Trophoblast cell (in vitro differentiated cells and primary cell): ENCODE measurements around the gene ZNF668.

Source experiments
- DNase-seq, 2 donors: peaks; one replicate each; pipeline ENCODE4 v3.0.0-alpha.2; 2016
- H2AFZ ChIP-seq: 2 replicates; pipeline ENCODE4 v1.6.1; 2013; ENCODE audit warnings: low read length, moderate library complexity, mild to moderate bottlenecking; ENCODE audit not compliant: insufficient read depth, poor library complexity
- H2AK5ac ChIP-seq: 2 replicates; pipeline ENCODE4 v1.6.1; 2013; ENCODE audit warnings: mild to moderate bottlenecking, low read length
- H2BK120ac ChIP-seq: 2 replicates; pipeline ENCODE4 v1.6.1; 2013; ENCODE audit warnings: low read length, mild to moderate bottlenecking, moderate library complexity; ENCODE audit not compliant: insufficient read depth, poor library complexity
- H2BK12ac ChIP-seq: 2 replicates; pipeline ENCODE4 v1.6.1; 2013; ENCODE audit warnings: mild to moderate bottlenecking, low read length, moderate library complexity
- H2BK5ac ChIP-seq: 2 replicates; pipeline ENCODE4 v1.6.1; 2013; ENCODE audit warnings: low read length, low read depth, moderate library complexity, mild to moderate bottlenecking; ENCODE audit not compliant: poor library complexity
- H3K14ac ChIP-seq: 2 replicates; pipeline ENCODE4 v1.6.1; 2013; ENCODE audit warnings: mild to moderate bottlenecking, low read length
- H3K18ac ChIP-seq: 2 replicates; pipeline ENCODE4 v1.6.1; 2013; ENCODE audit warnings: mild to moderate bottlenecking, low read length
- H3K23ac ChIP-seq: 2 replicates; pipeline ENCODE4 v1.6.1; 2013; ENCODE audit warnings: low read length
- H3K27ac ChIP-seq: 2 replicates; pipeline ENCODE4 v1.5.1; 2013; ENCODE audit warnings: low read depth, mild to moderate bottlenecking, inconsistent platforms, low read length, moderate library complexity
- H3K27me3 ChIP-seq: 2 replicates; pipeline ENCODE4 v1.6.1; 2013; ENCODE audit warnings: inconsistent platforms, mild to moderate bottlenecking, low read length, moderate library complexity; ENCODE audit not compliant: insufficient read depth
- H3K36me3 ChIP-seq, 2 experiments: 1 replicate in 1 of 2; 2 replicates in 1 of 2; pipeline ENCODE4 v1.6.1; 2013; ENCODE audit warnings: low read length in 2 of 2, mild to moderate bottlenecking in 2 of 2, moderate library complexity in 1 of 2; ENCODE audit not compliant: insufficient read depth in 2 of 2, control insufficient read depth in 1 of 2
- H3K4ac ChIP-seq: 2 replicates; pipeline ENCODE4 v1.6.1; 2013; ENCODE audit warnings: low read depth, mild to moderate bottlenecking, low read length, moderate library complexity
- H3K4me1 ChIP-seq, 2 experiments: 1 replicate in 1 of 2; 2 replicates in 1 of 2; pipeline ENCODE4 v1.6.1; 2013; ENCODE audit warnings: low read length in 2 of 2, mild to moderate bottlenecking in 2 of 2, moderate library complexity in 1 of 2; ENCODE audit not compliant: insufficient read depth in 2 of 2, control insufficient read depth in 1 of 2
- H3K4me2 ChIP-seq: 2 replicates; pipeline ENCODE4 v1.6.1; 2013; ENCODE audit warnings: inconsistent platforms, mild to moderate bottlenecking, low read length, moderate library complexity
- H3K4me3 ChIP-seq: 2 replicates; pipeline ENCODE4 v1.5.1; 2013; ENCODE audit warnings: mild to moderate bottlenecking, low read depth, low read length, inconsistent platforms
- H3K79me1 ChIP-seq: one replicate; pipeline ENCODE4 v1.6.1; 2013; ENCODE audit warnings: low read length
- H3K79me2 ChIP-seq: 2 replicates; pipeline ENCODE4 v1.6.1; 2013; ENCODE audit warnings: low read length, mild to moderate bottlenecking; ENCODE audit not compliant: control insufficient read depth, insufficient read depth, poor library complexity
- H3K9ac ChIP-seq: 2 replicates; pipeline ENCODE4 v1.6.1; 2013; ENCODE audit warnings: mild to moderate bottlenecking, low read length
- H3K9me3 ChIP-seq: 2 replicates; pipeline ENCODE4 v1.6.1; 2013; ENCODE audit warnings: low read depth, mild to moderate bottlenecking, control low read depth, inconsistent platforms, low read length; ENCODE audit not compliant: insufficient read depth
- H4K12ac ChIP-seq: 2 replicates; pipeline ENCODE4 v1.6.1; 2013; ENCODE audit warnings: low read depth, mild to moderate bottlenecking, low read length, moderate library complexity
- H4K8ac ChIP-seq: 2 replicates; pipeline ENCODE4 v1.6.1; 2013; ENCODE audit warnings: low read depth, mild to moderate bottlenecking, low read length, moderate library complexity
- H4K91ac ChIP-seq: one replicate; pipeline ENCODE4 v1.6.1; 2013; ENCODE audit warnings: low read depth, mild to moderate bottlenecking, low read length, moderate library complexity
- WGBS: extraction: QIAGEN DNeasy Blood & Tissue Kit; methylation state at CpG from one replicate; pipeline ENCODE4 v1.1.7; 2013; ENCODE audit warnings: missing lambda C conversion rate; ENCODE audit not compliant: insufficient read length, insufficient coverage; ENCODE audit errors: extremely low coverage; 5-methylcytosine and 5-hydroxymethylcytosine counted together

Gene ZNF668

GRCh38 chr16:31029272-31029671 lies 44.8 kb downstream of the ZNF668 start:
- Histone ChIP-seq H2BK120ac (no peak overlapping the region), H3K79me2 (peaks cover 4% of the 10 kb centered on the region), H3K4me3 (no peak overlapping the region), H2AFZ (no peak overlapping the region), H3K36me3 (no peaks in the 10 kb centered on the region), H2BK5ac (no peak overlapping the region), H3K9me3 (peaks cover 2% of the 10 kb centered on the region), H4K8ac (no peak overlapping the region), H3K18ac (no peak overlapping the region), H3K14ac (no peak overlapping the region), H2BK12ac (no peak overlapping the region), H4K91ac (no peak overlapping the region), H3K4me1 (peaks cover 6 to 7% of the 10 kb centered on the region in 2 experiments), H3K23ac (no peak overlapping the region), H3K4me2 (no peak overlapping the region), H3K27me3 (no peaks in the 10 kb centered on the region), H3K79me1 (peaks cover 6% of the 10 kb centered on the region), H3K27ac (no peak overlapping the region), H3K4ac (no peak overlapping the region), H4K12ac (no peak overlapping the region), H3K9ac (no peak overlapping the region), H2AK5ac (no peak overlapping the region)
- DNase-seq, result no peak
- WGBS, result 100% methylated on average over 1 of the region's 5 CpGs

GRCh38 chr16:31025339-31025738 lies 48.7 kb downstream of the ZNF668 start:
- no peaks in the 10 kb centered on the region for H3K36me3 ChIP-seq
- no peak overlapping the region for H2BK5ac ChIP-seq
- H3K4me3 ChIP-seq, result no peak overlapping the region
- no peak overlapping the region for H4K12ac ChIP-seq
- no peaks in the 10 kb centered on the region for H3K4me1 ChIP-seq
- H3K79me1 ChIP-seq, result no peaks in the 10 kb centered on the region
- no peak overlapping the region for H3K27ac ChIP-seq
- H2BK12ac ChIP-seq, result no peak overlapping the region
- no peak overlapping the region for H3K18ac ChIP-seq
- H3K9ac ChIP-seq, result no peak overlapping the region
- H3K23ac ChIP-seq, result no peak overlapping the region
- no peak overlapping the region for H3K4me2 ChIP-seq
- no CpG with 5 or more reads among the region's 5 CpGs for WGBS
- no peak overlapping the region for H3K4ac ChIP-seq
- H4K8ac ChIP-seq, result no peak overlapping the region
- H4K91ac ChIP-seq, result no peak overlapping the region
- DNase-seq, result no peak
- H3K79me2 ChIP-seq, result no peaks in the 10 kb centered on the region
- H2AFZ ChIP-seq, result no peak overlapping the region
- no peak overlapping the region for H2BK120ac ChIP-seq
- no peak overlapping the region for H3K14ac ChIP-seq
- no peak overlapping the region for H2AK5ac ChIP-seq
- H3K9me3 ChIP-seq, result no peaks in the 10 kb centered on the region
- no peaks in the 10 kb centered on the region for H3K27me3 ChIP-seq

- H3K9ac ChIP-seq, result no peak overlapping the region
- no peaks in the 10 kb centered on the region for H3K4me1 ChIP-seq
- no peak overlapping the region for H2AFZ ChIP-seq
- no peak overlapping the region for H3K14ac ChIP-seq
- H2BK120ac ChIP-seq, result no peak overlapping the region
- H3K18ac ChIP-seq, result no peak overlapping the region
- DNase-seq, result no peak
- no peak overlapping the region for H4K12ac ChIP-seq
- H3K23ac ChIP-seq, result no peak overlapping the region
- no peaks in the 10 kb centered on the region for H3K9me3 ChIP-seq
- no peak overlapping the region for H3K4me3 ChIP-seq
- H3K27me3 ChIP-seq, result no peaks in the 10 kb centered on the region
- no peak overlapping the region for H4K8ac ChIP-seq
- no peak overlapping the region for H2BK12ac ChIP-seq
- no peaks in the 10 kb centered on the region for H3K79me2 ChIP-seq
- no peaks in the 10 kb centered on the region for H3K79me1 ChIP-seq
- H3K4ac ChIP-seq, result no peak overlapping the region
- H4K91ac ChIP-seq, result no peak overlapping the region
- H2AK5ac ChIP-seq, result no peak overlapping the region
- H3K36me3 ChIP-seq, result no peaks in the 10 kb centered on the region
- no peak overlapping the region for H2BK5ac ChIP-seq
- H3K4me2 ChIP-seq, result no peak overlapping the region
- no peak overlapping the region for H3K27ac ChIP-seq
- no CpG with 5 or more reads among the region's 6 CpGs for WGBS
Measured at GRCh38 chr16:31023627-31024226, 50.3 kb downstream of the ZNF668 start.

GRCh38 chr16:31023252-31023602 lies 50.8 kb downstream of the ZNF668 start:
- no peak overlapping the region for H2BK120ac ChIP-seq
- H3K27ac ChIP-seq, result no peak overlapping the region
- no peak overlapping the region for H4K8ac ChIP-seq
- H3K4me2 ChIP-seq, result no peak overlapping the region
- no CpG with 5 or more reads among the region's 4 CpGs for WGBS
- no peak overlapping the region for H3K18ac ChIP-seq
- no peaks in the 10 kb centered on the region for H3K9me3 ChIP-seq
- no peak overlapping the region for H2AFZ ChIP-seq
- H3K4me3 ChIP-seq, result no peak overlapping the region
- no peak overlapping the region for H3K23ac ChIP-seq
- no peak overlapping the region for H2BK5ac ChIP-seq
- no peak overlapping the region for H3K4ac ChIP-seq
- H3K79me1 ChIP-seq, result no peaks in the 10 kb centered on the region
- H3K9ac ChIP-seq, result no peak overlapping the region
- no peaks in the 10 kb centered on the region for H3K4me1 ChIP-seq
- no peak overlapping the region for H4K91ac ChIP-seq
- no peaks in the 10 kb centered on the region for H3K27me3 ChIP-seq
- DNase-seq, result no peak
- no peaks in the 10 kb centered on the region for H3K36me3 ChIP-seq
- H3K79me2 ChIP-seq, result no peaks in the 10 kb centered on the region
- no peak overlapping the region for H4K12ac ChIP-seq
- H2BK12ac ChIP-seq, result no peak overlapping the region
- H2AK5ac ChIP-seq, result no peak overlapping the region
- H3K14ac ChIP-seq, result no peak overlapping the region
